IPS-NIHi7 (cell line): ENCODE results near the gene FOXO4.
A peak's percentile ranks its signal among the peaks of the same experiment; 100 is the strongest.

Experiments used
- DNase-seq: peaks from one replicate; pipeline ENCODE4 v3.0.0; 2012; ENCODE audit warnings: mixed read lengths; ENCODE audit errors: extremely low spot score

Gene FOXO4

GRCh38 chrX:71143508-71143907 lies 47.9 kb downstream of the FOXO4 start:
- DNase-seq: no peak

- DNase-seq: peak; percentile 51
Measured at GRCh38 chrX:71144651-71145050, 49.0 kb downstream of the FOXO4 start, which contains the start of gene NLGN3. Gene NLGN3 (plus strand): TSS chrX:71144841. CDS start chrX:71147750, 2,909 bp downstream.

GRCh38 chrX:71147496-71148277 lies 52.0 kb downstream of the FOXO4 start:
- DNase-seq: no peak

- DNase-seq: no peak
Measured at GRCh38 chrX:71148278-71148663, 52.6 kb downstream of the FOXO4 start.

- no peak for DNase-seq
Measured at GRCh38 chrX:71151366-71151765, 55.7 kb downstream of the FOXO4 start.
